Stimulated activated CD4-positive, alpha-beta T cell treated with anti-CD3 and anti-CD28 coated beads, Interleukin-2, amount 100 ng/mL, for 24 hours (primary cell): ENCODE measurements around the gene DNA2.
"Not testable (repeated sequence)": the region's sequence is repeated elsewhere in the genome, so short reads cannot be mapped to it uniquely, and the experiment has no call there.

ENCODE experiments used
- DNase-seq, 2 donors: peaks; one replicate each; pipeline ENCODE4 v3.0.0-alpha.2; 2020

Gene DNA2, protein sequence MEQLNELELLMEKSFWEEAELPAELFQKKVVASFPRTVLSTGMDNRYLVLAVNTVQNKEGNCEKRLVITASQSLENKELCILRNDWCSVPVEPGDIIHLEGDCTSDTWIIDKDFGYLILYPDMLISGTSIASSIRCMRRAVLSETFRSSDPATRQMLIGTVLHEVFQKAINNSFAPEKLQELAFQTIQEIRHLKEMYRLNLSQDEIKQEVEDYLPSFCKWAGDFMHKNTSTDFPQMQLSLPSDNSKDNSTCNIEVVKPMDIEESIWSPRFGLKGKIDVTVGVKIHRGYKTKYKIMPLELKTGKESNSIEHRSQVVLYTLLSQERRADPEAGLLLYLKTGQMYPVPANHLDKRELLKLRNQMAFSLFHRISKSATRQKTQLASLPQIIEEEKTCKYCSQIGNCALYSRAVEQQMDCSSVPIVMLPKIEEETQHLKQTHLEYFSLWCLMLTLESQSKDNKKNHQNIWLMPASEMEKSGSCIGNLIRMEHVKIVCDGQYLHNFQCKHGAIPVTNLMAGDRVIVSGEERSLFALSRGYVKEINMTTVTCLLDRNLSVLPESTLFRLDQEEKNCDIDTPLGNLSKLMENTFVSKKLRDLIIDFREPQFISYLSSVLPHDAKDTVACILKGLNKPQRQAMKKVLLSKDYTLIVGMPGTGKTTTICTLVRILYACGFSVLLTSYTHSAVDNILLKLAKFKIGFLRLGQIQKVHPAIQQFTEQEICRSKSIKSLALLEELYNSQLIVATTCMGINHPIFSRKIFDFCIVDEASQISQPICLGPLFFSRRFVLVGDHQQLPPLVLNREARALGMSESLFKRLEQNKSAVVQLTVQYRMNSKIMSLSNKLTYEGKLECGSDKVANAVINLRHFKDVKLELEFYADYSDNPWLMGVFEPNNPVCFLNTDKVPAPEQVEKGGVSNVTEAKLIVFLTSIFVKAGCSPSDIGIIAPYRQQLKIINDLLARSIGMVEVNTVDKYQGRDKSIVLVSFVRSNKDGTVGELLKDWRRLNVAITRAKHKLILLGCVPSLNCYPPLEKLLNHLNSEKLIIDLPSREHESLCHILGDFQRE

DNA sequence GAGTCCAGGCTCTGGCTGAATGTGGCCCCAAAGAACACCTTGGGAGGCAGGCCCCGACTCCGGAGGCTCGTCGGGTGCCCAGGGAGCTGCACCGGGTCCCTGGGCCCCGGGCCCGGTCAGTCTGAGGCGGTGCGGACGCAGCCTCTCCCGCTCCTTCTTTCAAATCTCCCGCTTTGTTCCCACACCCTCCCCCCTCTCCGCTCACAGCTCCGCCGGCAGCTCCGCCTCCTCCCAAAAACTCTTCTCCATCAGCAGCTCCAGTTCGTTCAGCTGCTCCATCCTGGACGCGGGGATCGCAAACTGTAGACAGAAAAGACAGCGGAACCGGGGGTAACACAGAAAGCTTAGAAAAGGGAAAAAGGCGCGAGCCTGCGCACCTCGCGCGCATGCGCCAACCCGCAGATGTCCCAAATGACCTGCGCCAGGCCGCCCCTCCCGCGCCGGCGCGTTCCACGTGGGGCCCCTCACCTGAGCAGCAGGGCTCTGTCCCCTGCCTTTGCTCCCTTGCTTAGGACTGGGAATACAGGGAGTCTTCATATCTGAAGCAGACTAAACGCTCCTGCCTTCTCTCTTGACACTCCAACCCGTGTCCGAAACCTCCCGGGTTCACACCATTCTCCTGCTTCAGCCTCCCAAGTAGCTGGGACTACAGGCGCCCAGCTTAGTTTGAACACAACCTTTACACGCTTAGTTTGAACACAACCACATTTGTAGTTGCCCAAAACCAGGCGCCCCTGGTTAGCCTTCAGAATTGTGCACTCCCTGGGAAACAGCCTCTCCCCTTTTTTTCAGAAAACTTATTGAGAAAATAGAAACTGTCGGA lies at the start of gene DNA2:
Gene DNA2 (minus strand): TSS at position 388 of the 823 bp plus-strand sequence. CDS start 109 bp downstream, at position 279.
- peak; percentile 80 to 87 for DNase-seq

DNA sequence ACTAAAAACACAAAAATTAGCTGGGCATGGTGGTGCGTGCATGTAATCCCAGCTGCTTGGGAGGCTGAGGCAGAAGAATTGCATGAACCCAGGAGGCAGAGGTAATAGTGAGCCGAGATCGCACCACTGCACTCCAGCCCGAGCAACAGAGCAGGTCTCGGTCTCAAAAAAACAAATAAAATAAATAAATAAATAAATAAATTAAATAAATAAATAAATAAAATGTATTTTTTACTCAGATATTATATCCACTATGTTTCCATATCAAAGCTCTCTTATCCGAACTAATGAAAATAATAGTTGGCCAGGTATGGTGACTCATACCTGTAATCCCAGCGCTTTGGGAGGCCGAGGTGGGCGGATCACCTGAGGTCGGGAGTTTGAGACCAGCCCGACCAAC lies 46.8 kb upstream of the DNA2 start:
- not testable (repeated sequence) for DNase-seq

DNA sequence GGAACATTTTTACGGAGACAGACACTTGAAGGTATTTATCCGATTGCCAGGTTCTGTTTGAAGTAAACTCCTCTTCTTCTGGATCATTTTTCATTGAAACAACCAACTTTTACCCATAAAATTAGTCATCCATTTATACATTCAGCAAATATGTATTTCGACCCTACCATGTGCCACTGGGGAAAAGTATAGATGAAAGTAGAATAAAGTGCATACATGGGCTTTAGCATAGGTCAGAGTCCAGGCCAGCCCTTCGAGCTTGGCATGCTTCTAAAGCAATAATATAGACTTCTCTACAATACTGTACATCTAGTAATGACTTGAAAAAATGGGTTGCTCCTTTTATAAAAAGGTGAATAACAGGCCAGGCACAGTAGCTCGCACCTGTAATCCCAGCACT lies 45.4 kb upstream of the DNA2 start:
- DNase-seq: no peak

DNA sequence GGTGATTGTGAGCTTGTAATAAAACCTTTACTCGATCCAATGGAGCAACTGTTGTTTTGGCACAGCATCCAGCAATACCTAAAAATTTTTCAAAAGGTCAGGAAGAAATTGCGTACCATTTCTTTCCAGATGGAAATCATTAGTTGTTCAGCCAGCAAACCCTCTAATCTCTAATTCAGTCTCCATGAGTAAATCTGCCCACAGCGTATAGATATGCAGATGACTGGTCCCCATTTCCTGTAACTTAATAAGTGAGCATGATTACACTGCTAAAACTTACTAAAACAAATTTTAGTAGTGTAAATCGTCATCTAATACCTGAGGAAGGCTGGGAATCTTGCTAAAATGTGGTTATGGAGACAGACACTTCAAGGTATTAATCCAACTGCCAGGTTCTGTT lies 45.0 kb upstream of the DNA2 start:
- no peak for DNase-seq

DNA sequence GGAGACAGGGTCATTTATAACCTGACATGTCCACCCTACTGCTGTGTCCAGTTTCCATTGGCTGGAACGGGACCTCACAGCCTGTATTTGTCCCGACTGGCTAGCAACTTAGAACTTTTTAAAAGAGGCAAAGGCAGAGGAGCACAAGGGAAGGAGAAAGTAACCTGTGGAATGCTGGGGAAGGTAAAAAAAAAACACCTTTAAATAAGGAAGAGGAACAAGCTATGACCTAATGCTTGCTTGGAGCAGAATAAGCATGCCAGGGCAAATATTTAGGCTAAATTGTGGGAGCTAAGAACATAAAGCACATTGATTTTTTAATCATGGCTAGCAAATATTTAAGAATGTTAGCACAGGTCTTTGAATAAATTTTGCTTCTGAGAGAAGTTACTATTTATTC lies 44.4 kb upstream of the DNA2 start:
- DNase-seq: not testable (repeated sequence)

DNA sequence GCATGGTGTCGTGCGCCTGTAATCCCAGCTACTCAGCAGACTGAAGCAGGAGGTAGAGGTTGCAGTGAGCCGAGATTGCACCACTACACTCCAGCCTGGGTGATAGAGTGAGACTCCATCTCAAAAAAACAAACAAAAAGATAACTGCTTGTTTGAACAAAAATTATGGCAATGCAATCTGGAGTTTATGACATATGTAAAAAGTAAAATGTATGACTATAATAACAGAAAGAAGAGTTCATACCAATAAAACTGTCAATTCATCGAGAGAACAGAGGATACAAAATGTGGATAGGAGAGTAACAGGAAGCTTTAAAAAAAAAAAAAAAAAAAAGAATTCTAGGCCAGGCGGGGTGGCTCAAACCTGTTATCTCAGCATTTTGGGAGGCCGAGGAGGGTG lies 36.3 kb upstream of the DNA2 start:
- no peak for DNase-seq

DNA sequence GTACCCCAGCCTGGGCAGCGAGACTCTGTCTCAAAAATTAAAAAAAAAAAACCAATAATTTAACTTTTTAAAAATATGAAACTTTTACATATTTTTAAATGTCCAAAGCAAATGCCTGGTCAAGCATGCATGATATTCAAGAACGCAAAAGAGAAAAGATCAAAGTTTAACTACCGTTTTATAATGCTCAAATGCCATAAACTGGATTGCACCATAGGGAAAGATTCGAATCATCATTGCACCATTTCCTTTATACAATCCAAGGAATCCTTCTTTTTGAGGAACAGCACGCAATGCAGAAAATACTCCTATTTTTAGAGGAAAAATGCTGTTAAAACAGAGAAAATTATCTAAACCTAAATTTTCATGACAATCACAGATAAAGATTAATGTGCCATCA lies 34.6 kb upstream of the DNA2 start:
- no peak for DNase-seq

DNA sequence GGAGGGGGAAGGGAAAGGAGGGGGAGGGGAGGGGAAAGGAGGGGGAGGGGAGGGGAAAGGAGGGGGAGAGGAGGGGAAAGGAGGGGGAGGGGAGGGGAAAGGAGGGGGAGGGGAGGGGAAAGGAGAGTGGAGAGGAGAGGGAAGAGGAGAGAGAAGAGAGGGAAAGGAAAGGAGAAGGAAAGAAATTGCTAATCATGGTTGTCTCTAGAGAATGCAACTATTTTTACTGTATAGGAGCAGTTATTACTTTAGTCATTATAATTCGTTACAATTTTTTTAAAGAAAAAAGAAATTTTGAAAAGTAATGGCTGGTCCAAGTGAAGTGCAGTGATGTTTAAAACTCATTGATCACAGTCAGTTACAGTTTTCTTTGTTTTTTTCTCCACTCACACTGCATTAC lies 31.1 kb upstream of the DNA2 start:
- DNase-seq: no peak

DNA sequence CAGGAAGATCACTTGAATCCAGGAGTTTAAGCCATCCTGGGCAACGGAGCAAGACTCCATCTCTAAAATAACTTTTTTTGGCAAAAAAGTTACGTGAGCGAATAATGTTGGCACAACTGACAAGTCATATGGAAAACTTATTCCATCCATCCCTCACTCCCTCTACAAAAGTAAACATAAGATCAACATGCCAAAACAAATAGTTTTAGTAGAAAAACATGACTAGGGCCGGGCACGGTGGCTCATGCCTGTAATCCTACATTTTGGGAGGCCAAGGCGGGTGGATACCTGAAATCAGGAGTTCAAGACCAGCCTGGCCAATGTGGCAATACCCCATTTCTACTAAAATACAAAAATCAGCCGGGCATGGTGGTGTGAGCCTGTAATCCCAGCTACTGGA lies 29.9 kb upstream of the DNA2 start:
- no peak for DNase-seq

DNA sequence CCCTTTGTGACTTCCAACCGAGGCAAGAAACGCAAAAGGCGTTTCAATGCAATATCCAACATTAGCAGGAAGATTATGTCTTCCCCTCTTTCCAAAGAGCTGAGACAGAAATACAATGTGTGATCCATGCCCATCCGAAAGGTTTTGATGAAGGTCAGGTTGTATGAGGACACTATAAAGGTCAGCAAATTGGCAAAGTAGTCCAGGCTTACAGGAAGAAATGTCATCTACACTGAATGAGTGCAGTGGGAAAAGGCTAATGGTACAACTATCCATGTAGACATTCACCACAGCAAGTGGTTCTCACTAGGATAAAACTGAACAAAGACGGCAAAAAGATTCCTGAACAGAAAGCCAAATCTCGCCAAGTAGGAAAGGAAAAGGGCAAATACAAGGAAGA lies 27.8 kb upstream of the DNA2 start:
- no peak for DNase-seq

DNA sequence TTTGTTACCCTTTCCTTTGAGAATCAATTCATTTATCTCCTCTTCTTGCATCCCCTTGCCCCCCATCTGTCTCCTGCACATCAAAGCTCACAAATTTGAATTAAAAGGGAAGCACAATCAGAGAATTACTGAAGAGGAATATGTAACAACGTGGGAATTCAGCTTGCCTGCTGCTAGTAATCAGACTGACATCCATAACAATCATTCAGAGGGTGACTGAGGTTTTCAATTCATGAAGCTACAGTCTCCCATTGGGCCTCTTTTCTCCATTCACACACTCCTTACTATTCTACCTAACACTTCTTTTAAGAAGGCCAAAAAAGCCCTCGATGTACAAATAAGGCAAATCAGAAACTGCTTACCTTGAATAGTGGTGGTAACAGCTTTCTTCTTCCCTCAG lies 24.3 kb upstream of the DNA2 start:
- DNase-seq: no peak

DNA sequence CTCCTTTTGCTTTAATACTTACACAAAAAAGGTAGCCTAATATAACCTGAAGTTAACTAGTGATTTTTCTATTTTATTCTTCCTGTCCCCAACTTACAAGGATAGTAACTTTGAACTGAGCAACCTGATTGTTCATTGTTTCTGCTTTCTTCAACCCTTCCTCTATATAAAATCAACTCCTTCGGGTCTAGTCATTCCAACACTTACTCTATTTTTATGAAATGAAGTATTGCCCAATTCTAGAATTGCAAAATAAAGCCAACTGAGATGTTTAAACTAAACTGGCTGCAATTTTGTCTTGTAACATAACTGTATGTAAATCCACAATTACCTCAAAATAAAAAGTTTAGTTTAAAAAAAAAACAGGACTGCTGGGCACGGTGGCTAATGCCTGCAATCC lies 20.3 kb upstream of the DNA2 start:
- no peak for DNase-seq

DNA sequence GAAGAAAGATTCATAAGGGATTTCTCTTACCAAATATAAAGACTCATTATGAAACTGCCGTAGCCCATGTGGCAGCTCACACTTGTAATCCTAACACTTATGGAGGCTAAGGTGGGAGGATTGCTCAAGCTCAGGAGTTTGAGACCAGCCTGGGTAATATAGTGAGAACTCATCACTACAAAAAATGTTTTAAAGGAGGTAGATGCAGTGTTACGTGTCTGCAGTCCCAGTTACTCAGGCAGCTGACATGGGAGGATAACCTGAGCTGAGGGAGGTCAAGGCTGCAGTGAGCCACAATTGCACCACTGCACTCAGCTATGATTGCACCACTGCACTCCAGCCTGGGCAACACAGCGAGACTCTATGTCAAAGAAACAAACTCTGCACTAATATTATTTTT lies 18.1 kb upstream of the DNA2 start:
- no peak for DNase-seq

DNA sequence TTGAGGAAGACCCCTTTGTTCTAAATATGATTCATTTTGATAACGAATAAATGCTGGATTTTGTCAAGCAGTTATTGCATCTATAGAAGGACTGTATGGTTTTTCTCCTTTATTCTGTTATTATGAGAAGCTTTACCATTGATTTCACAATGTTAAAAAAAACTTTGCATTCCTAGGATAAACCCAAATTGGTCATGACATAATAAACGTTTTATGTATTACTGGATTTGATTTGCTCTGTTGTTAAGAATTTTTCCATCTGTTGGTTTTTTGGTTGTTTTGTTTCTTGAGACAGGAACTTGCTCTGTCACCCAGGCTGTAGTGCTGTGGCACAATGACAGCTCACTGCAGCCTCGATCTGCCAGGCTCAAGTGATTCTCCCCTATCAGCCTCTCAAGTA lies 2.2 kb upstream of the DNA2 start:
- DNase-seq: no peak

DNA sequence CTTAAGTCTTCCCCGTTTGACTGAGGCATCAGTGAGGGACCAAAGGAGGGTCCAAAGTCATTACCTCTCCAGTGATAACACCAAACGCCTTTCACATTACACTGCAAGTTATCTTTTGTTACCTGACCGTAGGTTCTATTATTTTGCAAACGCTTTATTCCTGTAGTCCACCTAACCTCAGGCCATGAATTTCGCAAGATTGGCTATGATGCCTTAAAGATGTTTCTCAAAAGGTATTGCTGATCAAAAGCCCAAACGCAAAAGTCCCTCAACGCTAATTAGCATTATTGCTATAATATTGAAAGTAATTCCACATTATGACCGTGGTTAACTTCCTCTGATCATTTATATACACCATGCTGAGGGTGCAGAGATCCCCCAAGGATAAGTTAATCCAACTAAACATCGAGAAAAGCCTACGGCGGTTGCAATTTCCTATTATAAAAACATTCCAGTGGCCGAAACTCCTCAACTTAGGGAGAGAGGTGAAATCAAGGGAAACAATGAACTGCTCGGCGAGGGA lies 649 bp downstream of the DNA2 start:
- no peak for DNase-seq

DNA sequence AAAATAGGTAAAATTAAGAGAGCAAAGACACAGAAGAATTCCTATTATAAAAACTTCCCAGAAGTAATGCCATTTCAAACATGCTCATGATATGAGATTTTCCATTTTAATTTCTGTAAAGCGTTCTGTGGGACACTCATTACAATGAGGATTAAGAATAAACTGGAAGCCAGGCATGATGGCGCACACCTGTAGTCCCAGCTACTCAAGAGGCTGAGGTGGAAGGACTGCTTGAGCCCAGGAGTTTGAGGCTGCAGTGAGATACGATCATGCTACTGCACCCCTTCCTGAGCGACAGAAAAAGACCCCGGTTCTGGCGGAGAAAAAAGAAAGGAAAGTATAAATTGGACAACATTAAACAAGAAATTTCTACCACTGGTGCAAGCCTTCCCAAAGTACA lies 1.5 kb downstream of the DNA2 start:
- DNase-seq: no peak

DNA sequence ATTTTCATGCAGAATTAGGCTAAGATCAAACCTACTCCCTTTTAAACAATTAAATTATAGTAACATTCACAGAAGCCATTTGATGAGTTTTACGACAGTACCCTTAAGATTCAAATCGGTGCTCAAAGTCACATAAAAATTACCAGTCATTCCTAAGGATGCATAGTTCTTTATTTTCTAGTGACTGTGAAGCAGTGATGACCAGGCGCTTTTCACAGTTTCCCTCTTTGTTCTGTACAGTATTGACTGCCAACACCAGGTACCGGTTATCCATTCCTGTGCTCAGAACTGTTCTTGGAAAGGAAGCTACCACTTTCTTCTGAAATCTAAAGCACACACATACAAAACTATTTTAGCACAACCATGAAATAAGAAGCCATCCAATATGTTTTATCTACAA lies 1.9 kb downstream of the DNA2 start:
- DNase-seq: no peak

DNA sequence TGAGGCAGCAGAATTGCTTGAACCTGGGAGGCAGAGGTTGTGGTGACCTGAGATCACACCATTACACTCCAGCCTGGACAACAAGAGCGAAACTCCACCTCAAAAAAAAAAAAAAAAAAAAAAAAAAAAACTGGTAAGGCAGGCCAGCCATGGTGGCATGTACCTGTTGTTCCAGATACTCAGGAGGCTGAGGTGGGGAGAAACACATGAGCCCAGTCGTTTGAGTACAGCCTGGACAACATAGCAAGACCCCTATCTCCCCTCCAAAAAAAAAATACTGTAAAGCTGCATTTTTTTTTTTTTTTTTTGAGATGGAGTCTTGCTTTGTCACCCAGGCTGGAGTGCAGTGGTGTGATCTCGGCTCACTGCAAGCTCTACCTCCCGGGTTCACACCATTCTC lies 7.0 kb downstream of the DNA2 start:
- not testable (repeated sequence) for DNase-seq

DNA sequence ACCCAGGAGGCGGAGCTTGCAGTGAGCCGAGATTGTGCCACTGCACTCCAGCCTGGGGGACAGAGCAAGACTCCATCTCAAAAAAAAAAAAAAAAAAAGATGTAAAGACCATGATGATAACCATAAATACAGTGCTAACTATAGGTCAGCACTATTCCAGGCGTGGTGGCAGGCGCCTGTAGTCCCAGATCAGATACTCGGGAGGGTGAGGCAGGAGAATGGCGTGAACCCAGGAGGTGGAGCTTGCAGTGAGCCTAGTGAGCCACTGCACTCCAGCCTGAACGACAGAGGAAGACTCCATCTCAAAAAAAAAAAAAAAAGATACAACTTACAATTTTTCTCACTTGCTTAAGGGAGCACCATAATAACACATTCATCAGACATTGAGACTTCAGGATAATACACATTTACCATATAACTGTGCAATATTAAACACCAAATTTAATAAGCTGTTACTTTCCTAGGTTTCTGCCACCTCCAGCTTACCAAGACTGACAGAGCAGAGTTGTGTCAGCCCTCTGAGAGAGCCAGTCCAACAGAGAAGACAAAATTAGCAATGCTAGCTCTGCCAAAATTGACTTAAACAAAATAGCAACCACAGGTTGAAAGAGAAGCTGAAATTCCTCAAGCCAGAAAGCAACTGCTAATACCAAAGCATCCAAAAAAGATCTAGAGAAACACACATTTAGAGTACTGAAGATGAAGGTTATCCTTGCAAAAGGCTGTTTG lies 8.2 kb downstream of the DNA2 start:
- DNase-seq: no peak

DNA sequence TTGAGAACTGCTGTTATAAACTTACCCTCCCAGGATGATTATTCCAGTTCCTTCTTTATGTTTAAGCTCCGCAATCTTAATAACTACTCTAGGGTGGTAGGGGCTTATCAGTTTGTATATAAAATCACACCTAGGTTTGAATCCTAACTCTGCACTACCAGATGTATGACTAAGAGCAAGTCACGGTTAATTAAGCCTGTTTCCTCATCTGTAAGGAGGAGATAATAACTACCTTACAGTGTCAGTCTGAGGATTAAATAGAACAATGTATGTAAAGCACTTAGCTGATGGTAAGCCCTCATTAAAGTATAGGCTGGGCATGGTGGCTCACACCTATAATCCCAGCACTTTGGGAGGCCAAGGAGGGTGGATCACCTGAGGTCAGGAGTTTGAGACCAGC lies 9.2 kb downstream of the DNA2 start:
- DNase-seq: no peak

DNA sequence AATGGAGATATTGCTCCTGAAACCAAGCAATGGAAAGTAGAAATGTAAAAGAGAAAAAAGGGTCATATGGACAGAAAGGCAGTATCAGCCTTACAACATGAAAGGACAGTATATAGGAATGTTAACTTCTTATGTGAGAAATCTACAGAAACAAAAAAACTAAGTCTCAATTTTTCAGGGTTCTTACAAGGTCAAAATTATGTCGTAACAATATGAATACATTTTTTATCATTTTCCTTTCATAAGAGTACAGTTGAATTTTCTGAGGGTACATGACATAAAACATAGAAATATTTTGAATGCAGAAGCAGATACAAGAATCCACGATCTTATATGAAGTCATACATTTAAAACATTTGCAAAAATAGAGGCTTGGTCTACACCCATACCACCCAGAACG lies 10.7 kb downstream of the DNA2 start:
- DNase-seq: no peak

DNA sequence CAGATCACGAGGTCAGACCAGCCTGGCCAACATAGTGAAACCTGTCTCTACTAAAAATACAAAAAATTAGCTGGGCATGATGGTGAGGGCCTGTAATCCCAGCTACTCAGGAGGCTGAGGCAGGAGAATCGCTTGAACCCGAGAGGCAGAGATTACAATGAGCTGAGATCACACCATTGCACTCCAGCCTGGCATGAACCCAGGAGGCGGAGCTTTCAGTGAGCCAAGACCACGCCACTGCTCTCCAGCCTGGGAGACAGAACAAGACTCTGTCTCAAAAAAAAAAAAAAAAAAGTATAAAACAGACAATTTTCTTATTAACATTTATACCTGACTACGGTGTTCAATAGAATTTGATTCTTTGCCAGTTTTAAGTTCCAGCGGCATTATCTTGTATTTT lies 22.1 kb downstream of the DNA2 start:
- DNase-seq: not testable (repeated sequence)
